ENCODE measurements around the gene FNBP1L.

- TF ChIP-seq, protein P1, sequence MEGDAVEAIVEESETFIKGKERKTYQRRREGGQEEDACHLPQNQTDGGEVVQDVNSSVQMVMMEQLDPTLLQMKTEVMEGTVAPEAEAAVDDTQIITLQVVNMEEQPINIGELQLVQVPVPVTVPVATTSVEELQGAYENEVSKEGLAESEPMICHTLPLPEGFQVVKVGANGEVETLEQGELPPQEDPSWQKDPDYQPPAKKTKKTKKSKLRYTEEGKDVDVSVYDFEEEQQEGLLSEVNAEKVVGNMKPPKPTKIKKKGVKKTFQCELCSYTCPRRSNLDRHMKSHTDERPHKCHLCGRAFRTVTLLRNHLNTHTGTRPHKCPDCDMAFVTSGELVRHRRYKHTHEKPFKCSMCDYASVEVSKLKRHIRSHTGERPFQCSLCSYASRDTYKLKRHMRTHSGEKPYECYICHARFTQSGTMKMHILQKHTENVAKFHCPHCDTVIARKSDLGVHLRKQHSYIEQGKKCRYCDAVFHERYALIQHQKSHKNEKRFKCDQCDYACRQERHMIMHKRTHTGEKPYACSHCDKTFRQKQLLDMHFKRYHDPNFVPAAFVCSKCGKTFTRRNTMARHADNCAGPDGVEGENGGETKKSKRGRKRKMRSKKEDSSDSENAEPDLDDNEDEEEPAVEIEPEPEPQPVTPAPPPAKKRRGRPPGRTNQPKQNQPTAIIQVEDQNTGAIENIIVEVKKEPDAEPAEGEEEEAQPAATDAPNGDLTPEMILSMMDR (conservative IDR thresholded peaks at IDR 0.05), result no peak
- no peak for TF ChIP-seq ZFX (IDR thresholded peaks at IDR 0.05)
Observed at GRCh38 chr1:93441589-93441988, 6.3 kb upstream of the FNBP1L start.

Data from C4-2B (cell line).